GM12864 (cell line): ENCODE results near the gene WSCD1.

Source experiments
- DNase-seq: peaks from one replicate; pipeline ENCODE4 v3.0.0-alpha.2; 2011; ENCODE audit warnings: low read depth
- H3K4me3 ChIP-seq: 2 replicates; pipeline ENCODE4 v1.5.1; 2011; ENCODE audit warnings: mild to moderate bottlenecking, low read depth, low read length, control low read depth
- TF ChIP-seq, protein P1 (sequence below): IDR thresholded peaks from 2 replicates; pipeline ENCODE4 v1.5.1; 2011; ENCODE audit warnings: low read depth, mild to moderate bottlenecking, moderate library complexity, low read length, control low read depth, inconsistent platforms; ENCODE audit errors: missing control alignments

WSCD1 gene

DNA sequence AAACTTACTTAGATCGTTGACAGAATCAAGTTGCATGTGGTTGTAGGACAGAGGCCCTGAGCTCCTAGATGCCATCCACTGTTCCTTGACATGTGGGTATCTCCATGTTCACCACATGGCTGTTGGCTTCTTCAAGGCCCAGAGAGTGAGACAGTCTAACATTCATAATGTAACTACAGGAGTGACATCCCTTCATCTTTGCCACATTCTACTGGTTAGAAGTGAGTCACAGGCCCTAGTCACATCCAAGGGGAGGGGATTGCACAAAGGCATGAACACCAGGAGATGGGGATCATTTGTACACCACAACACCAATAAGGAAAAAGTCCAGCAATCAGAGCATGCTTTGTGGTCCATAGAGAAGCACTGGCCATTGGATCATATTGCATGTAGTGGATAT lies 56.6 kb downstream of the WSCD1 start:
- H3K4me3 ChIP-seq = no peak overlapping the region
- DNase-seq = no peak
- TF ChIP-seq, protein P1, sequence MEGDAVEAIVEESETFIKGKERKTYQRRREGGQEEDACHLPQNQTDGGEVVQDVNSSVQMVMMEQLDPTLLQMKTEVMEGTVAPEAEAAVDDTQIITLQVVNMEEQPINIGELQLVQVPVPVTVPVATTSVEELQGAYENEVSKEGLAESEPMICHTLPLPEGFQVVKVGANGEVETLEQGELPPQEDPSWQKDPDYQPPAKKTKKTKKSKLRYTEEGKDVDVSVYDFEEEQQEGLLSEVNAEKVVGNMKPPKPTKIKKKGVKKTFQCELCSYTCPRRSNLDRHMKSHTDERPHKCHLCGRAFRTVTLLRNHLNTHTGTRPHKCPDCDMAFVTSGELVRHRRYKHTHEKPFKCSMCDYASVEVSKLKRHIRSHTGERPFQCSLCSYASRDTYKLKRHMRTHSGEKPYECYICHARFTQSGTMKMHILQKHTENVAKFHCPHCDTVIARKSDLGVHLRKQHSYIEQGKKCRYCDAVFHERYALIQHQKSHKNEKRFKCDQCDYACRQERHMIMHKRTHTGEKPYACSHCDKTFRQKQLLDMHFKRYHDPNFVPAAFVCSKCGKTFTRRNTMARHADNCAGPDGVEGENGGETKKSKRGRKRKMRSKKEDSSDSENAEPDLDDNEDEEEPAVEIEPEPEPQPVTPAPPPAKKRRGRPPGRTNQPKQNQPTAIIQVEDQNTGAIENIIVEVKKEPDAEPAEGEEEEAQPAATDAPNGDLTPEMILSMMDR = no peak

DNA sequence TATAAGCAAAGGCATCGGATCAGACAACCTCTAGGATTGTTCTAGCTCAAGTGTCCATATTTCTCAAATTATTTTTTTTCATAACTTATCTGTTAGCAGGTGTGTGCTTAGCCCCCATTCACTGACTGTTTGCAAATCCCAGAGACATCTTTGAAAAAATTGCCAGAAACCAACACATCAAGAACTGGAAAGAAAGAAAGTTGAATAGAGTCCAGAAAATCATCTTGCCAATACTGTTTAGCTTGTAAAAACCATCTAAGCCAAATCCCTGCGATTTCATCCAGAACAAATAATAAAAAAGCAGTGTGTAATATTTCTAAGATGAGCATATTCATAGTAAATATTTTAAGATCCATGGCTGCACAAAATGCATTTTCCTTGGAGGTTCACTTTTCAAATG lies 64.5 kb downstream of the WSCD1 start:
- no peak for DNase-seq
- TF ChIP-seq, protein P1 = no peak
- no peak overlapping the region for H3K4me3 ChIP-seq

DNA sequence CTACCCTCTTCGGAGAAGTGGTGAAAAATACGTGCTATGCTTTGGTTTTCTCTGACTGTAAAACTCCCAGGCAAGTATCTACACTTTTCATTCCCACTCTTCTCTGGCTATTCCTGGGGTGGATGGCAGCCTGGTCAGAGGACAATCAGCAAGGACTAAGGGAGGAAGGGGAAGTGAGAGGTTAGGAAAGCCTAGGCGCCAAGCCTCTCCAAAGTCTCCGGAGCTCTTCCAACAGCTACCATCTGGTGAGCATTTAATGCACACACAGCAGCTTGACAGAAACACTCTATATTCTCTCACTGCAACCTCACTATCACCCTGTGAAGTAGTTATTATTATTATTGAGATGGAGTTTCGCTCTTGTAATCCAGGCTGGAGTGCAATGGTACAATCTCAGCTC lies 65.1 kb downstream of the WSCD1 start:
- TF ChIP-seq, protein P1 = no peak
- no peak overlapping the region for H3K4me3 ChIP-seq
- DNase-seq = no peak

DNA sequence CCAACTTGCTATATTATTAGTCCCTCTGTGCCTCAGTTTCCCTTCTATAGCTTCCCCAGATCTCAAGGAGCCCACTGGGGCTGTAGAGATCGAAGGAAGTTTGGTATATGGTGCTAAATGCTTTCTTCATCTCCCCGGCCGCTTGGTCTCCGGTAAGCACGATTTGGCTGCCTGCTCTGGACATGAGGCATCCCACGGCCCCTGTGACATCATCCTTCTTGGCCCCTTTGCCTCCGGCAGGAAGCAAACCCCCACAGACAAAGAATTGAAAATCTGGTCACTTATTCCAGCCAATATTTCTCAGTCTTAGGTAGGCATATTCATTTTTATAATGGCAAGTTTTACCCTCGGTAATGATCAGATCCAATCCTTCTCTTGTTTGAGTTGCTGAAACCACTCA lies 65.8 kb downstream of the WSCD1 start:
- TF ChIP-seq, protein P1 = no peak
- no peak for DNase-seq
- no peak overlapping the region for H3K4me3 ChIP-seq

DNA sequence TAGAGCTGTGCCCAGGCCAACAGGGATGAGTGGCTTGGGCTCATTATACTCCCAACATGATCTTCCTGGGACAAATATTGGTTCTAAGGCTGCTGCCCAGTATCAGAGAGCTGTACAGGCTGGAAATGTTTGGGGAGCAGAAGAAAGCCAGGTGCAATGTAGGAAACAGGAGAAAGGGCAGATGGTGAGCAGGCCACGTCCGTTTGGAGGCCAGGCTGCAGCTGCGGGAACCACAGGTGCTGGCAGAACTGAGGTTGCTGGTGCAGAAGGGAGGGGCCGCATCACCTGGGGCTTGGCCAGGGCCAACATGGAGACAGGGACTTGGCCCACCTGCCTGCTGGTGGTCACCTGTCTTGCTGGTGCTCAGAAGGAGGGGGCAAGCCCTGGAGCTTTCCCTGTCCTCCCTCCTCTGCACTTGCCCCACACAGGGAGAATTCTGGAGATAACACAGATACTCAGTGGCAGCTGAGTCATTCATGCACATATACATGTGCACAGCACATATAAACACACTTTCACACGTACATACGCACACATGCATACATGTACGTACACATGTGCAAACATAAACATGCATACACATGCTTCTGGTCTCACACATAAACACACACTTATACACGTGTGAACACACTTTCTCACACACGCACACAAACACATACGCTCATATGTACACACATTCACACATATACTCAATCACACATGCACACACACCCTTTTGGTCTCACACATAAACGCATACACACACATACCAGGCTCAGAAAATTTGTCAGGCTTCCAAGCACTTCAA lies 67.7 kb downstream of the WSCD1 start:
- TF ChIP-seq, protein P1 = no peak
- H3K4me3 ChIP-seq = no peak overlapping the region
- peak; percentile 2 for DNase-seq

DNA sequence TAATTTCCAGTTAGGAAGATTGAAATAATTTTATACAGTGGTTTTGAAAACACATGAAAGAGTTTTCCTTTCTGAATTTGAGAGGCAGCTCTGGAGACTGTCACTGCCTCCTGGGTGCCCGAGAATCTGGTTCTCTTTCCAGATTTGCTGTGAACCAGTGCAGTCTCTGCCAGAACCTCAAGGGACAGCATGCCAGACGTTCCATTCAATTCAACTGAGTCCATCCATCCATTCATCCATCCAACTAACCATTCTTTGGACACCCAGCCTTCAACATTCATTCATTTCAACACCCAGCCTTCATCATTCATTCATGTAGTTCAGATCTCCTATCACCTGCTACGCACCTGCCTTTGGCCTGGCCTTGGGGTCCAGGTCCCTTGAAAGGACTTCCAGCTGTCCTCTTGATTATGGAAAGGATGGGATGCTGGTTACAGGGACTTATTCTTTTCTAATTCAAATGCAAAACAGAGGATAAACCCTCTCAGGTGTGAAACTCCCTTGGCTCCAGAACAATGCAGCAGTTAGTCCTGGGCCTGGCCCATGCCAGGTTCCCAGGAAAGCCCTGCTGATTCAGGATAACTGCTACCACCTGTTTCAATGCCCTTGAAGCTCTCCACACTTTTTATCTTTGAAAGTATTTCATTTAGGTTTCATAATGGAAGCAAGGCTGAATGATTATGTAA lies 68.7 kb downstream of the WSCD1 start:
- H3K4me3 ChIP-seq = no peak overlapping the region
- no peak for DNase-seq
- TF ChIP-seq, protein P1 = no peak
